PC-9 (cell line): ENCODE measurements around the gene CHFR.

ENCODE experiments used
- CTCF ChIP-seq: fragments of 200-600 bp; sonication (generic); conservative IDR thresholded peaks from 2 replicates; pipeline ENCODE4 v1.6.1; 2017; ENCODE audit warnings: mixed run types, antibody characterized with exemption, mild to moderate bottlenecking, moderate library complexity
- EZH2 ChIP-seq: fragments of 200-600 bp; sonication (generic); IDR thresholded peaks from 2 replicates; pipeline ENCODE4 v1.8.0; 2017; ENCODE audit warnings: antibody characterized with exemption, low read depth

GRCh38 chr12:132886529-132887477, 602 bp downstream of the CHFR start:
- TF ChIP-seq CTCF (no peak), EZH2 (no peak)
